MG63 (cell line): ENCODE data around the gene KLF5. TPM values are rescaled to one million over a fixed set of nuclear protein-coding genes. Genes with fewer than 3 reads are reported as not detected.
A peak's percentile ranks its signal among the peaks of the same experiment; 100 is the strongest.
"Not testable (repeated sequence)": the region's sequence is repeated elsewhere in the genome, so short reads cannot be mapped to it uniquely, and the experiment has no call there.

Experiments
- DNase-seq: peaks from one replicate; pipeline ENCODE4 v3.0.0-alpha.2; 2020
- H3K27me3 ChIP-seq: fragments of 250-450 bp; sonication (Bioruptor Pico); 2 replicates; pipeline ENCODE4 v1.5.1; 2020; ENCODE audit warnings: mild to moderate bottlenecking, moderate library complexity
- H3K36me3 ChIP-seq: fragments of 250-450 bp; sonication (Bioruptor Pico); 2 replicates; pipeline ENCODE4 v1.5.1; 2020; ENCODE audit warnings: mild to moderate bottlenecking, moderate library complexity
- H3K4me3 ChIP-seq: fragments of 250-450 bp; sonication (Bioruptor Pico); 2 replicates; pipeline ENCODE4 v1.5.1; 2020; ENCODE audit warnings: mild to moderate bottlenecking, moderate library complexity
- H3K9me3 ChIP-seq: fragments of 250-450 bp; sonication (Bioruptor Pico); 2 replicates; pipeline ENCODE4 v1.5.1; 2020; ENCODE audit warnings: mild to moderate bottlenecking, moderate library complexity
- total RNA-seq: library from RNA; depleted of rRNA; stranded (reverse); fragments of >200 nt; shearing (Covaris generic); gene quantifications from 2 replicates; pipeline ENCODE4 v1.2.3, GENCODE V29; 2014; ENCODE audit warnings: low replicate concordance; rRNA removed

The KLF5 gene
- 2.6 and 4.4 TPM in 2 replicates for total RNA-seq

GRCh38 chr13:73058736-73059459 is at the start of gene KLF5:
KLF5 (plus strand) TSS chr13:73059005; CDS start chr13:73059328, 323 bp downstream.
- DNase-seq = peak; percentile 98
- Histone ChIP-seq H3K9me3 (no peaks in the 10 kb centered on the region), H3K4me3 (peak within 1 kb of the TSS; percentile 80), H3K27me3 (no peaks in the 10 kb centered on the region), H3K36me3 (peaks cover 20% of the 10 kb centered on the region)

DNA sequence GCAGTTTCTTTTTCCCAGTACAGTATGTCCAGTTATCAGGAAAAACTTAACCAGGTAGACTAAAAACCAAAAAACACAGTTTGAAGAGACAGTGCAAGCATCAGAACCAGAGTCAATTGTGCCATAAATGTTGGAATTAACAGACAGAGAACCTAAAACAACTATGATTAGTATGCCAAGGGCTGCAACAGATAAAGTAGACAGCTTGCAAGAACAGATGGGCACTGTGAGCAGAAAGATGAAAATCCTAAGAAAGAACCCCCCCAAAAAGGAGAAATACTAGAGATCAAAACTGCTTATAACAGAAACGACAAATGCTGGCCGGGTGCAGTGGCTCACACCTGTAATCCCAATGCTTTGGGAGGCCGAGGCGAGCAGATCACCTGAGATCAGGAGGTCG is 47.1 kb upstream of the KLF5 start:
- no peak for DNase-seq
- no peaks in the 10 kb centered on the region for H3K9me3 ChIP-seq
- no peak overlapping the region for H3K4me3 ChIP-seq
- H3K36me3 ChIP-seq = no peaks in the 10 kb centered on the region; the same call in 1 of the 2 replicates
- no peaks in the 10 kb centered on the region for H3K27me3 ChIP-seq

- no peaks in the 10 kb centered on the region for H3K27me3 ChIP-seq
- H3K36me3 ChIP-seq = peaks cover 3% of the 10 kb centered on the region; the same call in 1 of the 2 replicates
- no peak for DNase-seq
- no peak overlapping the region for H3K4me3 ChIP-seq
- no peaks in the 10 kb centered on the region for H3K9me3 ChIP-seq
Measured at GRCh38 chr13:73015805-73016204, 43.0 kb upstream of the KLF5 start.

GRCh38 chr13:73018336-73018735 is 40.5 kb upstream of the KLF5 start:
- no peak overlapping the region for H3K4me3 ChIP-seq
- no peaks in the 10 kb centered on the region for H3K9me3 ChIP-seq
- H3K27me3 ChIP-seq = no peaks in the 10 kb centered on the region
- peaks cover 3% of the 10 kb centered on the region; the same call in 1 of the 2 replicates for H3K36me3 ChIP-seq
- no peak for DNase-seq

DNA sequence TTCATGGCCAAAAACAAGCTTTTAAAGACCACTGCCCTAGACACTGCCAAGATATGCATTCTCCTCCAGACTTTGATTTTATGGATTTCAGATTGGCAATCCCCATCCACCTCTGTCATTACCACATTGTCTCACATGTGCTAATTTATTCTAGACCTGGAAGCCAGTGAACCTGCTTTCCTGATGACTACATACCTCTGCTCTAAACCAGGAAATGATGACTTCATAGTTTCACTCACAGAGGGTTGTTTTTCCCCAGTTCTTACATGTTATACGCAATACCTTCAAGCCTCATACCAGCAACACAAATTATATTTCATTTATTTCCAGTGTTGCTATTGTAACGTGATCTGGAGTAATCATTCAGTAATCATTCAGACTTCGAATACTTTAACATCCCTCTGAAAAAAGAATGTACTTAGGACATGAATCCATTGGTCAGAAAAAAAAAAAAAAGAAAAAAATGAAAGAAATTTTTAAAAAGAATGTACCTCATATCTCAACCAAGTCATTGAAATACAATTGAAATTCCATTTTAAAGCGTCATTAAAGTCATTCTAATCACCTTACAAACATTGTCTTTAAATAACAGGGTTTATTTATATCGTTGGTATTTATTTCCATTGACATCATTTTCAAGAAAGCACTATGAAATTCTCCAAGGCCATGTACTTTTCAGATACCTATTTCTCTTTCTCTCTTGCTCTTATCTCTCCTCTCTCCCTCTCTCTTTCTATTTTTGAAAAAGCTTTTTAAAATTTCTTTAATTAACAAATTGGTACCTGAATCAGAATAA is 33.4 kb upstream of the KLF5 start:
- Histone ChIP-seq H3K4me3 (no peak overlapping the region), H3K9me3 (no peaks in the 10 kb centered on the region), H3K27me3 (no peaks in the 10 kb centered on the region), H3K36me3 (no peaks in the 10 kb centered on the region)
- DNase-seq = no peak

DNA sequence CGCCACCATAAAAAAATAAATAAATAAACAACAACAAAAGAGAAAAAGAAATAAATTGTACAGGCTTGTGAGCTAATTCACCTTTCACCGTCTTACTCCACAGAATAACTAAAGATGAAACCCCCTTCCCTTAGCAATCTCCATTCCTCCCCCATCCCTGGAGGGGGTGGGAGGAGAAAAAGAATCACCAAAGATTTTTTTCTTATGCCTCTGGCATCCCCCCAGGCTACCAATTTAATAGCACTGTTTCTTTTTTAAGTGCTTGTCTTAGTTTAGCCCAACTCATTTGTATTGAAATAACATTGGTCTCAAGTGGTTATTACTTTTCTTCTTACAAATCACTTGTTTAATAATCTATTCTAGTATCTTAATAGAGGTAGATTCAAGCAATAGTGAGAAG is 23.9 kb upstream of the KLF5 start:
- no peak for DNase-seq
- no peaks in the 10 kb centered on the region for H3K36me3 ChIP-seq
- no peaks in the 10 kb centered on the region for H3K9me3 ChIP-seq
- H3K4me3 ChIP-seq = no peak overlapping the region
- H3K27me3 ChIP-seq = no peaks in the 10 kb centered on the region

DNA sequence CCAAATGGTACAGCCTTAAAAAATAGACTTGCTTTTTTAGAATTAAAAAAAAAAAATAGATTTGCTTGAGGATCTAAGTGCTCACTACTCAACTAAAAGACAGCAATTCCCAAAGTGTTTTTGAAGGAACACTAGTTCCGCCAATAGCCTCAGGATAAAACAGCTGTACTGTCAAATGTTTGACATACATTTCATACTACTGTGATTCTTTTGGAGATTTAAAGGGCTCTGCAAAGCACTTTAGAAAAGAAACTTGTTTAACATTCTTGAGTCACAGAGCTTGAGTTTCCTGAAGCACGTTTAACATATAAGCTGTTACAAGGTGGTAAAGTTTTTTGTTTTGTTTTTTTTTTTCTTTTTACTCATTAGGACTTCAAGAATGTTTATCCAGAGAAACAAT is 23.1 kb upstream of the KLF5 start:
- no peak for DNase-seq
- Histone ChIP-seq H3K27me3 (no peaks in the 10 kb centered on the region), H3K36me3 (no peaks in the 10 kb centered on the region), H3K4me3 (no peak overlapping the region), H3K9me3 (no peaks in the 10 kb centered on the region)

GRCh38 chr13:73036566-73036965 is 22.2 kb upstream of the KLF5 start:
- H3K36me3 ChIP-seq = no peaks in the 10 kb centered on the region
- no peak overlapping the region for H3K4me3 ChIP-seq
- DNase-seq = no peak
- H3K9me3 ChIP-seq = no peaks in the 10 kb centered on the region
- H3K27me3 ChIP-seq = no peaks in the 10 kb centered on the region

DNA sequence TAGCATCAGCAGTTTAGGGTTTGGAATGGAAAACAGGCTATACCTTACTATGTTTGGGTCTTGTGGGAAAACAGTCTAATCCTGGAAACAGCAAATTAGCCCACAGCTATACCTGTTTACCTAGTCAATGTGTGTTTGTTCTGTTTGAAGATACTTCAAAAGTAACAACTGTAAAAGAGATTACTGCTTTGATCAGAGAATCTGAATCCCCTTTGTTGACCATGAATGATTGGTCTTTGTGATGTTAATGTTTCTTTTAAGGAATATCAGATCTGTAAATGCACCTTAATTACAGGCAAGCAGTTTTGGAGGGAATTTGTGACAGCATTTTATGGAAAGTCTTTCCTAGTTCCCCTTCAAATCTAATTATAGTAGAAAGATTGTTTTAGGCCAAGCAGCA is 20.7 kb upstream of the KLF5 start:
- H3K4me3 ChIP-seq = no peak overlapping the region
- no peaks in the 10 kb centered on the region for H3K9me3 ChIP-seq
- no peaks in the 10 kb centered on the region for H3K27me3 ChIP-seq
- DNase-seq = no peak
- no peaks in the 10 kb centered on the region for H3K36me3 ChIP-seq

- no peaks in the 10 kb centered on the region for H3K36me3 ChIP-seq
- no peaks in the 10 kb centered on the region for H3K9me3 ChIP-seq
- H3K4me3 ChIP-seq = no peak overlapping the region
- DNase-seq = no peak
- H3K27me3 ChIP-seq = no peaks in the 10 kb centered on the region
Measured at GRCh38 chr13:73039201-73040108, 19.4 kb upstream of the KLF5 start.

GRCh38 chr13:73040484-73040883 is 18.3 kb upstream of the KLF5 start:
- no peaks in the 10 kb centered on the region for H3K36me3 ChIP-seq
- no peaks in the 10 kb centered on the region for H3K27me3 ChIP-seq
- no peak overlapping the region for H3K4me3 ChIP-seq
- no peaks in the 10 kb centered on the region for H3K9me3 ChIP-seq
- DNase-seq = no peak

- DNase-seq = no peak
- Histone ChIP-seq H3K36me3 (no peaks in the 10 kb centered on the region), H3K27me3 (no peaks in the 10 kb centered on the region), H3K9me3 (no peaks in the 10 kb centered on the region), H3K4me3 (no peak overlapping the region)
Measured at GRCh38 chr13:73040968-73041596, 17.7 kb upstream of the KLF5 start.

- no peak for DNase-seq
- H3K4me3 ChIP-seq = no peak overlapping the region
- no peaks in the 10 kb centered on the region for H3K27me3 ChIP-seq
- no peaks in the 10 kb centered on the region for H3K36me3 ChIP-seq
- H3K9me3 ChIP-seq = no peaks in the 10 kb centered on the region
Measured at GRCh38 chr13:73045031-73045430, 13.8 kb upstream of the KLF5 start.

DNA sequence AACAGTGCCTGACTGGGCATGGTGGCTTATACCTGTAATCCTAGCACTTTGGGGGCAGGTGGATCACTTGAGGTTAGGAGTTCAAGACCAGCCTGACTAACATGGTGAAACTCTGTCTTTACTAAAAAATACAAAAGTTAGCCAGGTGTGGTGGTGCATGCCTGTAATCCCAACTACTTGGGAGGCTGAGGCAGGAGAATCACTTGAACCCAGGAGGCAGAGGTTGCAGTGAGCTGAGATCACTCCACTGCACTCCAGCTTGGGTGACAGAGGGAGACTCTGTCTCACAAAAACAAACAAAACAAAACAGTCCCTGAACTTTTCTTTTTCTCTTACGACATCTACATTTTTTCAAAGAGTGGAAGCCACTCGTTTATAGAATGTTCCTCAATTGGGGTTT is 10.2 kb upstream of the KLF5 start:
- not testable (repeated sequence) for DNase-seq, H3K4me3 ChIP-seq, H3K36me3 ChIP-seq, H3K27me3 ChIP-seq, H3K9me3 ChIP-seq

GRCh38 chr13:73054712-73055111 is 4.1 kb upstream of the KLF5 start:
- no peaks in the 10 kb centered on the region for H3K36me3 ChIP-seq
- no peaks in the 10 kb centered on the region for H3K9me3 ChIP-seq
- H3K4me3 ChIP-seq = no peak overlapping the region
- H3K27me3 ChIP-seq = no peaks in the 10 kb centered on the region
- DNase-seq = no peak

DNA sequence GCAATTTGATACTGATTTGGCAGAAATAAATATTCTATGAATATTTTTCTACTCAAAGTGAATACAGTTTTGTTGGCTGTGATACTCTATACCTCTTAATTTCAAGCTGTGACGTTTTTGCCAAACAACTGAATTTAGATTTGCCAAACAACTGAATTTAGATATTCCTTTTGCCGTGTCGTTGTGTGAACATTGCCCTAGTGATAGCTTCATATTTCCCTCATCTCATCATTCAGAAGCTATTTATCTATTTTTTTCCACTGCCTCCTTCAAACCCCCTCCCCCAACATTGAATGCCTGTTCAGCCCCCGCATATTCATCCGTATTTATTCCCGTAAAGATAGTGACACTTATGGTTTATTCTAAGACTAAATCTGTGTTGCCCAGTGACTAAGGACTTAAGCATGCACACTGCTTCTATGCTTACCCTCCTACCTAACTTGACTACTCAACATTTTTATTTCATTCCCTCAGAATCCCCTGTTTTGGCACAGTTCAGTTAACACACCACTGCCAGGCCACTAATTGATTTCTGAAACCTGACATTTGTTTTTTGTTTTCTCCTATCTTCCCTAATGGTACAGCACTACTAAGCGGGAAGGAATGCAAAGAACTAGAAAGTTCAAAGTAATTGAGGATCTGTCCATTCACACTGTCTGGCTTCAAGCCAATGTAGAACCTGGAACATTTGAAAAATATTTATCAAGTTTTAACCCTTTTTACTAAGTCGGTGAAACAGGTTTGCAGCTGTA is 2.8 kb upstream of the KLF5 start:
- Histone ChIP-seq H3K36me3 (no peaks in the 10 kb centered on the region), H3K4me3 (no peak overlapping the region), H3K27me3 (no peaks in the 10 kb centered on the region), H3K9me3 (no peaks in the 10 kb centered on the region)
- peak; percentile 56 for DNase-seq
